PFSK-1 (cell line): ENCODE results near the gene ANKRD24.

ENCODE experiments used
- FOXP2 ChIP-seq: optimal IDR thresholded peaks from 2 replicates; pipeline ENCODE3; 2011; ENCODE audit warnings: borderline replicate concordance, control low read depth, inconsistent platforms; ENCODE audit not compliant: insufficient read depth; ENCODE audit errors: extremely low read length, extremely low read depth
- POLR2AphosphoS5 ChIP-seq: IDR thresholded peaks from 2 replicates; pipeline ENCODE4 v1.6.1; 2012; ENCODE audit warnings: low read depth, mild to moderate bottlenecking, control low read depth, low read length, moderate library complexity
- REST ChIP-seq, 2 experiments: IDR thresholded peaks; 2 replicates each; pipeline versions ENCODE4 v1.6.1 to v1.8.0; 2011 to 2012; ENCODE audit warnings: low read depth in 2 of 2, low read length in 2 of 2, control low read depth in 1 of 2, inconsistent platforms in 1 of 2, mild to moderate bottlenecking in 1 of 2, moderate library complexity in 1 of 2; ENCODE audit not compliant: insufficient read depth in 1 of 2
- SIN3A ChIP-seq: IDR thresholded peaks from 2 replicates; pipeline ENCODE4 v1.6.1; 2012; ENCODE audit warnings: mild to moderate bottlenecking, low read length, moderate library complexity, borderline replicate concordance; ENCODE audit not compliant: insufficient read depth
- TAF1 ChIP-seq: IDR thresholded peaks from 2 replicates; pipeline ENCODE4 v1.6.1; 2012; ENCODE audit warnings: low read length, control low read depth, borderline replicate concordance; ENCODE audit not compliant: insufficient read depth

The ANKRD24 gene

GRCh38 chr19:4258181-4258580, 75.7 kb downstream of the ANKRD24 start:
- TF ChIP-seq TAF1 (no peak), SIN3A (no peak), POLR2AphosphoS5 (no peak), REST (IDR thresholded peaks at IDR 0.05; ENCODE audit: insufficient read depth in 1 of 2, low read depth in 2 of 2, low read length in 2 of 2) (no peak), FOXP2 (no peak)

GRCh38 chr19:4260613-4261191, 78.2 kb downstream of the ANKRD24 start:
- no peak for TF ChIP-seq POLR2AphosphoS5
- TF ChIP-seq TAF1 = no peak
- TF ChIP-seq REST (IDR thresholded peaks at IDR 0.05; ENCODE audit: insufficient read depth in 1 of 2, low read depth in 2 of 2, low read length in 2 of 2) = no peak
- TF ChIP-seq FOXP2 = no peak

- no peak for TF ChIP-seq REST (IDR thresholded peaks at IDR 0.05; ENCODE audit: insufficient read depth in 1 of 2, low read depth in 2 of 2, low read length in 2 of 2)
- no peak for TF ChIP-seq FOXP2
- TF ChIP-seq TAF1 = no peak
- no peak for TF ChIP-seq POLR2AphosphoS5
- no peak for TF ChIP-seq SIN3A
These were observed 82.3 kb downstream of the ANKRD24 start for GRCh38 chr19:4264812-4265211.

GRCh38 chr19:4266253-4267000, 83.9 kb downstream of the ANKRD24 start:
- TF ChIP-seq TAF1 (no peak), POLR2AphosphoS5 (no peak), REST (IDR thresholded peaks at IDR 0.05; ENCODE audit: insufficient read depth in 1 of 2, low read depth in 2 of 2, low read length in 2 of 2) (no peak), SIN3A (no peak), FOXP2 (no peak)
